Stimulated activated CD8-positive, alpha-beta memory T cell treated with anti-CD3 and anti-CD28 coated beads, Interleukin-4, amount 100 ng/mL, for 48 hours (primary cell): ENCODE data around the gene KLHL1.

Experiments used
- DNase-seq: peaks from one replicate; pipeline ENCODE4 v3.0.0-alpha.2; 2020

KLHL1 gene

GRCh38 chr13:69676286-69676685 is 432.0 kb downstream of the KLHL1 start:
- DNase-seq = no peak

- DNase-seq = no peak
Measured at GRCh38 chr13:69660155-69660554, 448.1 kb downstream of the KLHL1 start.

- no peak for DNase-seq
Measured at GRCh38 chr13:69657676-69658075, 450.6 kb downstream of the KLHL1 start.

GRCh38 chr13:69654392-69654791 is 453.9 kb downstream of the KLHL1 start:
- DNase-seq = no peak
